Psoas muscle (tissue), 8 donors: ENCODE measurements around the gene KAZN. TPM values are rescaled to one million over a fixed set of nuclear protein-coding genes. Genes with fewer than 3 reads are reported as not detected.

Experiments used
- ATAC-seq, 4 donors: fragments of 200-7000 bp; cut with Tn5 transposase; one replicate each; pipeline ENCODE4 v1.9.1; 2020; ENCODE audit warnings: moderate library complexity in 3 of 4, mild to moderate bottlenecking in 2 of 4
- DNase-seq, 2 donors: peaks; one replicate each; pipeline ENCODE4 v3.0.0-alpha.2; 2020
- H3K27ac ChIP-seq: fragments of 200-600 bp; one replicate; pipeline ENCODE4 v1.8.0; 2022
- H3K27me3 ChIP-seq, 3 donors: fragments of 200-600 bp in 1 of 3; one replicate each; pipeline versions ENCODE4 v1.6.1 to v1.8.0; 2013 to 2022; ENCODE audit warnings: low read length in 2 of 3, mild to moderate bottlenecking in 2 of 3, moderate library complexity in 1 of 3; ENCODE audit not compliant: insufficient read depth in 3 of 3
- H3K36me3 ChIP-seq, 2 donors: fragments of 200-600 bp in 1 of 2; one replicate each; pipeline versions ENCODE4 v1.6.1 to v1.8.0; 2013 to 2022; ENCODE audit warnings: low read depth in 1 of 2, mild to moderate bottlenecking in 1 of 2, moderate library complexity in 1 of 2; ENCODE audit not compliant: insufficient read depth in 1 of 2
- H3K4me1 ChIP-seq: fragments of 200-600 bp; one replicate; pipeline ENCODE4 v1.8.0; 2022
- H3K4me3 ChIP-seq: fragments of 200-600 bp; one replicate; pipeline ENCODE4 v1.8.0; 2022; ENCODE audit warnings: mild to moderate bottlenecking
- H3K9me3 ChIP-seq: fragments of 200-600 bp; one replicate; pipeline ENCODE4 v1.8.0; 2022
- CTCF ChIP-seq: fragments of 200-600 bp; IDR thresholded peaks from one replicate; pipeline ENCODE4 v1.8.0; 2022; ENCODE audit warnings: antibody characterized with exemption
- WGBS, 3 donors: extraction: QIAGEN DNeasy Blood & Tissue Kit; methylation state at CpG; one replicate each; pipeline versions ENCODE4 v1.1.6 to v1.1.7; 2013; 5-methylcytosine and 5-hydroxymethylcytosine counted together
- intact Hi-C, 2 donors: fragments of 100-400 bp; cut with DNase I; formaldehyde crosslinking; loops; one replicate each; pipeline versions ENCODE4 v1.11.0 to v1.14.2; 2022
- polyA plus RNA-seq, 3 donors: library from polyadenylated mRNA; stranded (reverse); fragments of 200-250 nt; gene quantifications; one replicate each; pipeline ENCODE4 v1.2.3, GENCODE V29; 2013
- total RNA-seq, 4 donors: library from RNA; stranded (reverse); fragmentation: NEBNext Ultra II Directional in 2 of 4; extraction: Animal tissue kit (Norgen Biotek cat#: 25700) in 2 of 4; gene quantifications; one replicate each; pipeline versions ENCODE4 v1.2.1 to v1.2.4, GENCODE V29; 2021 to 2023
- donor health status: healthy with polysubstance abuse.
- donor health status: DM: no; HTN: no; CAD: no; lungs with moderate emphysema.
- donor health status: Bipolar disorder and iron deficiency.
- donor health status: healthy.
- donor health status: DM: yes; HTN: yes; CAD: no.
- donor health status: DM: no; HTN: no; CAD: no.
- donor health status: DM: no; HTN: no; CAD: no.
- donor health status: DM: yes; HTN: yes; CAD: no.

Gene KAZN
- total and polyA plus RNA-seq, 7 donors: 0.23 to 2.3 (median 0.97) TPM

DNA sequence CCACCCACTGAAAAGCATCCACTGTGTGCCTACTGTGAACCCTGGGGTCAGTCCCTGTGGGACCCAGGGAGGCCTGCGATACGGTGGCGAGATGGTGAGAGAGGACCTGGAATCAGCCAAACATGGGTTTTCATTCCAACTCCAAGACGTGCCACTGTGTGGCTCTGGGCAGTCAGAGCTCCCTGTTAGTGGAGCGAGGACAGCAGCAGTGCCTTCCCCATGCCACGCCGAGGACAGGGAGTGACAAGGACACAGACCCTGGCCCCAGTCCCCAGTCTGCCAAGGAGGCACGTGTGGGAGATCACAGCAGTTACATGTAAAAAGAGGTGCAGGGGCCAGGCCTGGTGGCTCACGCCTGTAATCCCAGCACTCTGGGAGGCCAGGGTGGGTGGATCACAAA is 504.2 kb downstream of the KAZN start:
- Histone ChIP-seq H3K4me3 (no peak overlapping the region), H3K27me3 (peaks cover 0 to 11% (median 2%) of the 10 kb centered on the region in 3 donors), H3K4me1 (no peaks in the 10 kb centered on the region), H3K9me3 (no peaks in the 10 kb centered on the region), H3K36me3 (no peaks in the 10 kb centered on the region), H3K27ac (no peak overlapping the region)
- 90 to 93% (median 93%) methylated on average over 9 of the region's 9 CpGs for WGBS, 3 donors
- ATAC-seq (no peak), DNase-seq (no peak)
- intact Hi-C loops: no loop called here
- TF ChIP-seq CTCF: no peak

DNA sequence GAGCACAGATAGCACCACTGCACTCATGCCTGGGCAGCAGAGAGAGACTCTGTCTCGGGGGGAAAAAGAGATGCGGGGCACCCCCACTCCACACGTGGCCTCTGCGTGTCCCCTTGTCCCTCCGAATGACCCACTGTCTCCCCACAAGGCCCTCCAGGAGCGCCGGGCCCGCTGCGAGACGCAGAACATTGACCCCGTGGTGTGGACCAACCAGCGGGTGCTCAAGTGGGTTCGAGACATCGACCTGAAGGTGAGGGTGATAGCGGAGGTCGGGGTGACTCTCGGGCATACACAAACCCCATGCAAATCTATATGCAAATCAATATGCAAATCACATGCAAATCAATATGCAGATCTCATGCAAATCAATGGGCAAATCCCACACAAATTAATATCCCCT is 504.7 kb downstream of the KAZN start:
- Histone ChIP-seq H3K9me3 (no peaks in the 10 kb centered on the region), H3K4me3 (no peak overlapping the region), H3K27me3 (peaks cover 0 to 11% (median 2%) of the 10 kb centered on the region in 3 donors), H3K27ac (no peak overlapping the region), H3K36me3 (no peaks in the 10 kb centered on the region), H3K4me1 (no peaks in the 10 kb centered on the region)
- no peak for TF ChIP-seq CTCF
- WGBS, 3 donors: 95 to 96% (median 95%) methylated on average over 17 of the region's 17 CpGs
- ATAC-seq (no peak), DNase-seq (no peak)
- intact Hi-C loops: no loop called here

DNA sequence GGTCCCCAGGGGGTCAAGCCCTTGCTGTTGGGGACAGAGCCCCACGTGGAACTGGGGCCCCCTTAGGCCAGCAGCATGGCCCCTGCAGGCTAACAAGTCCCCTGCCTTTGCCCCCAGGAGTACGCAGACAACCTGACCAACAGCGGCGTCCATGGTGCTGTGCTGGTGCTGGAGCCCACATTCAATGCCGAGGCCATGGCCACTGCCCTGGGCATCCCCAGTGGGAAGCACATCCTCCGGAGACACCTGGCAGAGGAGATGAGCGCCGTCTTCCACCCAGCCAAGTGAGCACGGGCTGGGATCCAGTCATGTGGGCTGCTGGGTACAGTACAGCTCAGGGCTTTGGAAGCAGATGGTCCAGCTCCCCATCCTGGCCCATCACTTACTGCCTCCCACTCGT is 505.4 kb downstream of the KAZN start:
- no peak for TF ChIP-seq CTCF
- no peak overlapping the region for H3K27ac ChIP-seq
- intact Hi-C loops: no loop called here

DNA sequence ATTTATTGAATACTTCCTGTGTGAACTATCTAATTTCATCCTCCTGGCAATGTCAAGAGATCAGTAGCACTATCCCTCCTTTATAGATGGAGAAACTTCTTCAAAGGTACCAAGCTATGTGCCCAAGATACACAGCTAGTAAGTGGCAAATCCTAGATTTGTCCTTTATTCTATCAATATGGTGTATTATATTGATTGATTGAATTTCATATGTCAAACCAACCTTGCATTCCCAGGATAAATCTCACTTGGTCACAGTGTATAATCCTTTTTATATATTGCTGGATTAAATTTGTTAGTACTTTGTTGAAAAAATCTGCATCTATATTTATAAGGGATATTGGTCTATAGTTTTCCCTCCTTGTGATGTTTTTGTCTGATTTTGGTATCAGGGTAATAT is 506.3 kb downstream of the KAZN start:
- Histone ChIP-seq H3K4me1 (no peaks in the 10 kb centered on the region), H3K36me3 (no peaks in the 10 kb centered on the region), H3K27me3 (peaks cover 0 to 7% (median 0%) of the 10 kb centered on the region in 3 donors), H3K9me3 (no peaks in the 10 kb centered on the region), H3K27ac (no peak overlapping the region), H3K4me3 (no peak overlapping the region)
- DNase-seq: no peak
- ATAC-seq: no peak
- intact Hi-C loops: no loop called here
- TF ChIP-seq CTCF: no peak

More for the DNA sequence above, 505.4 kb downstream of the KAZN start:
- no peak overlapping the region for H3K4me3 ChIP-seq
- no peaks in the 10 kb centered on the region for H3K9me3 ChIP-seq
- no peak for DNase-seq
- H3K36me3 ChIP-seq: no peaks in the 10 kb centered on the region
- H3K27me3 ChIP-seq: peaks cover 0 to 11% (median 0%) of the 10 kb centered on the region in 3 donors
- H3K4me1 ChIP-seq: no peaks in the 10 kb centered on the region
- 85 to 87% (median 85%) methylated on average over 10 of the region's 10 CpGs for WGBS, 3 donors
- no peak for ATAC-seq

GRCh38 chr1:15106608-15107007 is 508.1 kb downstream of the KAZN start:
- no peak overlapping the region for H3K4me3 ChIP-seq
- no peak overlapping the region for H3K27ac ChIP-seq
- H3K9me3 ChIP-seq: no peaks in the 10 kb centered on the region
- 71 to 74% (median 71%) methylated on average over 7 of the region's 7 CpGs for WGBS, 3 donors
- TF ChIP-seq CTCF: no peak
- DNase-seq (no peak), ATAC-seq (no peak)
- no peaks in the 10 kb centered on the region for H3K27me3 ChIP-seq
- intact Hi-C loops: no loop called here
- H3K36me3 ChIP-seq: no peaks in the 10 kb centered on the region
- H3K4me1 ChIP-seq: no peaks in the 10 kb centered on the region
